GM20431 (cell line): Measurements from ENCODE around the gene SMPD3.

Experiments used
- in situ Hi-C: fragments of 300-500 bp; cut with MseI, MboI; formaldehyde crosslinking; loops from one replicate; pipeline ENCODE4 v1.15.0; 2020; ENCODE audit warnings: low sequenced_read_pairs; ENCODE audit not compliant: unreplicated experiment

Gene SMPD3

GRCh38 chr16:68310774-68311511 lies 137.4 kb downstream of the SMPD3 start, which contains the start of the genes PRMT7 and SLC7A6OS:
TSS of gene PRMT7 (plus strand) at chr16:68311019. CDS start at chr16:68315980, 4,961 bp downstream.
TSS of gene SLC7A6OS (minus strand) at chr16:68310946. CDS start at chr16:68310926, 20 bp downstream.
- in situ Hi-C loops, result no loop called here

GRCh38 chr16:68310437-68310773 lies 137.9 kb downstream of the SMPD3 start:
- in situ Hi-C loops, result no loop called here

- in situ Hi-C loops, result no loop called here
Observed at GRCh38 chr16:68309799-68310198, 138.5 kb downstream of the SMPD3 start.
